WTC11 (cell line): ENCODE data around the gene KCNK3. TPM values are rescaled to one million over a fixed set of nuclear protein-coding genes. Genes with fewer than 3 reads are reported as not detected.

ENCODE experiments used
- ATAC-seq: fragments of 200-7000 bp; cut with Tn5 transposase; 2 replicates; pipeline ENCODE4 v1.10.0; 2021; ENCODE audit warnings: mild to moderate bottlenecking, moderate library complexity
- CTCF ChIA-PET: fragments of 300-600 bp; sonication (Branson Sonifier 250); formaldehyde crosslinking; loops from one replicate; lab custom pipeline; 2021; ENCODE audit warnings: antibody characterized with exemption; lab: Charles Lee
- POLR2A ChIA-PET: fragments of 350-600 bp; sonication (Branson Sonifier 250); formaldehyde crosslinking; loops from one replicate; lab custom pipeline; 2021; ENCODE audit warnings: antibody characterized with exemption; lab: Charles Lee
- DNase-seq: peaks from one replicate; pipeline ENCODE4 v3.0.0; 2021; ENCODE audit warnings: low spot score
- H3K27ac Mint-ChIP-seq: 2 replicates; pipeline ENCODE4 v1.8.0; 2021; ENCODE audit warnings: mixed read lengths
- H3K27me3 Mint-ChIP-seq: 2 replicates; pipeline ENCODE4 v1.8.0; 2021; ENCODE audit warnings: low read depth, mild to moderate bottlenecking, moderate library complexity, mixed read lengths
- H3K36me3 Mint-ChIP-seq: 2 replicates; pipeline ENCODE4 v1.8.0; 2021; ENCODE audit warnings: mixed read lengths
- H3K4me1 Mint-ChIP-seq: 2 replicates; pipeline ENCODE4 v1.8.0; 2022; ENCODE audit warnings: mixed read lengths
- H3K4me3 Mint-ChIP-seq: 2 replicates; pipeline ENCODE4 v1.8.0; 2021; ENCODE audit warnings: mild to moderate bottlenecking, moderate library complexity, mixed read lengths
- H3K9me3 Mint-ChIP-seq: 2 replicates; pipeline ENCODE4 v1.8.0; 2021; ENCODE audit warnings: mixed read lengths
- E2F5 ChIP-seq: sonication (generic); formaldehyde crosslinking; IDR thresholded peaks from 2 replicates; pipeline ENCODE4 v1.8.1; 2022; ENCODE audit warnings: mild to moderate bottlenecking, moderate library complexity, missing genetic modification reagents
- EMX1 ChIP-seq: fragments of 250-450 bp; sonication (Bioruptor Pico); IDR thresholded peaks from 2 replicates; pipeline ENCODE4 v1.8.0; 2021; ENCODE audit warnings: mild to moderate bottlenecking
- ESRRA ChIP-seq: sonication (generic); formaldehyde crosslinking; IDR thresholded peaks from 2 replicates; pipeline ENCODE4 v1.8.1; 2022; ENCODE audit warnings: mild to moderate bottlenecking, missing genetic modification reagents, borderline replicate concordance
- ETV6 ChIP-seq: sonication (generic); formaldehyde crosslinking; IDR thresholded peaks from 2 replicates; pipeline ENCODE4 v1.8.1; 2022; ENCODE audit warnings: mild to moderate bottlenecking, missing genetic modification reagents
- FOXP1 ChIP-seq: sonication (generic); formaldehyde crosslinking; IDR thresholded peaks from 2 replicates; pipeline ENCODE4 v1.8.0; 2022; ENCODE audit warnings: missing genetic modification reagents, mild to moderate bottlenecking, moderate library complexity, borderline replicate concordance
- HMGXB4 ChIP-seq: sonication (generic); formaldehyde crosslinking; IDR thresholded peaks from 2 replicates; pipeline ENCODE4 v1.8.1; 2023; ENCODE audit warnings: mild to moderate bottlenecking, moderate library complexity, missing genetic modification reagents
- IRF2 ChIP-seq: sonication (generic); formaldehyde crosslinking; IDR thresholded peaks from 2 replicates; pipeline ENCODE4 v1.8.0; 2022; ENCODE audit warnings: low read depth, missing genetic modification reagents, borderline replicate concordance
- MLX ChIP-seq: sonication (generic); formaldehyde crosslinking; IDR thresholded peaks from 2 replicates; pipeline ENCODE4 v1.8.1; 2023; ENCODE audit warnings: mild to moderate bottlenecking, missing genetic modification reagents, moderate library complexity
- PREB ChIP-seq: sonication (generic); formaldehyde crosslinking; IDR thresholded peaks from 2 replicates; pipeline ENCODE4 v1.8.1; 2022; ENCODE audit warnings: mild to moderate bottlenecking, missing genetic modification reagents, moderate library complexity, borderline replicate concordance
- SMAD4 ChIP-seq: sonication (generic); formaldehyde crosslinking; IDR thresholded peaks from 2 replicates; pipeline ENCODE4 v1.8.0; 2022; ENCODE audit warnings: mild to moderate bottlenecking, missing genetic modification reagents
- SP1 ChIP-seq: sonication (generic); formaldehyde crosslinking; conservative IDR thresholded peaks from 2 replicates; pipeline ENCODE4 v1.8.1; 2022; ENCODE audit warnings: missing genetic modification reagents
- TCF7 ChIP-seq: sonication (generic); formaldehyde crosslinking; IDR thresholded peaks from 2 replicates; pipeline ENCODE4 v1.8.0; 2022; ENCODE audit warnings: mild to moderate bottlenecking, low read depth, missing genetic modification reagents, moderate library complexity
- TEAD4 ChIP-seq: sonication (generic); formaldehyde crosslinking; IDR thresholded peaks from 2 replicates; pipeline ENCODE4 v1.8.0; 2022; ENCODE audit warnings: mild to moderate bottlenecking, missing genetic modification reagents
- ZMAT4 ChIP-seq: fragments of 250-450 bp; sonication (Bioruptor Pico); IDR thresholded peaks from 2 replicates; pipeline ENCODE4 v1.9.0; 2021; ENCODE audit warnings: mild to moderate bottlenecking
- ZNF263 ChIP-seq: sonication (generic); formaldehyde crosslinking; IDR thresholded peaks from 2 replicates; pipeline ENCODE4 v1.8.1; 2022; ENCODE audit warnings: low read depth, mild to moderate bottlenecking, moderate library complexity, missing genetic modification reagents
- ZNF423 ChIP-seq: fragments of 250-450 bp; sonication (Bioruptor Pico); IDR thresholded peaks from 2 replicates; pipeline ENCODE4 v2.1.2; 2022; ENCODE audit warnings: mild to moderate bottlenecking, moderate library complexity
- ZNF532 ChIP-seq: fragments of 250-450 bp; sonication (Bioruptor Pico); IDR thresholded peaks from 2 replicates; pipeline ENCODE4 v1.9.0; 2021; ENCODE audit warnings: mild to moderate bottlenecking, borderline replicate concordance
- total RNA-seq: library from RNA; stranded (reverse); gene quantifications from 3 replicates; pipeline ENCODE4 v1.2.3, GENCODE V29; 2021

Gene KCNK3
- total RNA-seq, 1 experiment from 2014 or later: 0.22 TPM

- no peak for TF ChIP-seq PREB (CRISPR knock-in tag)
These were observed 28.0 kb downstream of the KCNK3 start (continued) for GRCh38 chr2:26720322-26721114.

GRCh38 chr2:26721115-26722032 is 28.9 kb downstream of the KCNK3 start:
- CTCF ChIA-PET: interaction anchor here (0.7 to 1.5 kb wide), 2 partner anchors 106 to 114 kb away, joined by 3 to 5 read pairs; no protein-coding TSS in a partner anchor
- Mint-ChIP-seq H3K27me3 (no peaks in the 10 kb centered on the region), H3K27ac (no peak overlapping the region), H3K9me3 (no peaks in the 10 kb centered on the region), H3K4me1 (peaks cover 11% of the 10 kb centered on the region), H3K36me3 (no peaks in the 10 kb centered on the region), H3K4me3 (no peak overlapping the region)
- peak; percentile 89 for ATAC-seq
- POLR2A ChIA-PET: interaction anchor here (1.0 kb wide), 1 partner anchor 16 kb away, joined by 3 read pairs; no protein-coding TSS in a partner anchor
- TF ChIP-seq TCF7 (no peak), ZNF263 (CRISPR knock-in tag) (peak; percentile 96)
- DNase-seq: no peak

- ATAC-seq (no peak), DNase-seq (no peak)
- TF ChIP-seq EMX1 (CRISPR knock-in tag) (no peak), IRF2 (no peak), ESRRA (no peak), TEAD4 (CRISPR knock-in tag) (no peak)
- no peak overlapping the region for H3K4me3 Mint-ChIP-seq
- H3K36me3 Mint-ChIP-seq: no peaks in the 10 kb centered on the region
- CTCF ChIA-PET: no interaction called here
- H3K27me3 Mint-ChIP-seq: no peaks in the 10 kb centered on the region
- no peaks in the 10 kb centered on the region for H3K9me3 Mint-ChIP-seq
- no peak overlapping the region for H3K27ac Mint-ChIP-seq
- POLR2A ChIA-PET: no interaction called here
- H3K4me1 Mint-ChIP-seq: peaks cover 11% of the 10 kb centered on the region
These were observed 29.8 kb downstream of the KCNK3 start for GRCh38 chr2:26722328-26722727.

GRCh38 chr2:26722911-26723310 is 30.4 kb downstream of the KCNK3 start:
- Mint-ChIP-seq H3K27ac (no peak overlapping the region), H3K9me3 (no peaks in the 10 kb centered on the region), H3K4me3 (no peak overlapping the region), H3K27me3 (no peaks in the 10 kb centered on the region), H3K36me3 (no peaks in the 10 kb centered on the region), H3K4me1 (peaks cover 11% of the 10 kb centered on the region)
- ATAC-seq (no peak), DNase-seq (no peak)
- POLR2A ChIA-PET: no interaction called here
- no peak for TF ChIP-seq ETV6 (CRISPR knock-in tag)
- TF ChIP-seq SMAD4 (CRISPR knock-in tag): no peak
- no peak for TF ChIP-seq SP1
- TF ChIP-seq ZNF423 (CRISPR knock-in tag): no peak
- TF ChIP-seq FOXP1 (CRISPR knock-in tag): no peak
- TF ChIP-seq MLX (CRISPR knock-in tag): no peak
- no peak for TF ChIP-seq HMGXB4
- TF ChIP-seq ZMAT4 (CRISPR knock-in tag): no peak
- TF ChIP-seq ZNF532: no peak
- TF ChIP-seq E2F5 (CRISPR knock-in tag): no peak
- CTCF ChIA-PET: interaction anchor here (1.0 kb wide), 1 partner anchor 23 kb away, joined by 3 read pairs; no protein-coding TSS in a partner anchor
